Endodermal cell (in vitro differentiated cells): ENCODE results near the gene KCTD3. TPM values are rescaled to one million over a fixed set of nuclear protein-coding genes. Genes with fewer than 3 reads are reported as not detected.

Experiments
- DNase-seq: peaks from one replicate; pipeline ENCODE4 v3.0.0-alpha.2; 2017
- H3K27ac ChIP-seq: 2 replicates; pipeline ENCODE4 v1.5.1; 2013; ENCODE audit warnings: mild to moderate bottlenecking, low read depth, low read length, moderate library complexity
- H3K27me3 ChIP-seq: 2 replicates; pipeline ENCODE4 v1.6.1; 2013; ENCODE audit warnings: mild to moderate bottlenecking, low read length, moderate library complexity; ENCODE audit not compliant: insufficient read depth, control insufficient read depth, poor library complexity, severe bottlenecking
- H3K36me3 ChIP-seq: 2 replicates; pipeline ENCODE4 v1.7.0; 2013; ENCODE audit warnings: mild to moderate bottlenecking, low read length, moderate library complexity; ENCODE audit not compliant: control insufficient read depth, insufficient read depth
- H3K4me1 ChIP-seq: one replicate; pipeline ENCODE4 v1.7.0; 2013; ENCODE audit warnings: low read length; ENCODE audit not compliant: control insufficient read depth, insufficient read depth
- H3K4me3 ChIP-seq: 2 replicates; pipeline ENCODE4 v1.5.1; 2013; ENCODE audit warnings: mild to moderate bottlenecking, low read length, moderate library complexity
- H3K9ac ChIP-seq: 2 replicates; pipeline ENCODE4 v1.6.1; 2013; ENCODE audit warnings: mild to moderate bottlenecking, low read length, moderate library complexity; ENCODE audit not compliant: poor library complexity, severe bottlenecking; ENCODE audit errors: extremely low read depth
- H3K9me3 ChIP-seq: 2 replicates; pipeline ENCODE4 v1.6.1; 2013; ENCODE audit warnings: mild to moderate bottlenecking, low read length, moderate library complexity; ENCODE audit not compliant: control insufficient read depth
- H3K27ac Mint-ChIP-seq: 2 replicates; pipeline ENCODE4 v1.8.0; 2020; ENCODE audit warnings: mixed read lengths
- H3K27me3 Mint-ChIP-seq: 2 replicates; pipeline ENCODE4 v1.8.0; 2021; ENCODE audit warnings: mild to moderate bottlenecking, mixed read lengths; ENCODE audit not compliant: insufficient read depth
- H3K36me3 Mint-ChIP-seq: 2 replicates; pipeline ENCODE4 v1.8.0; 2020; ENCODE audit warnings: low read depth, mixed read lengths
- H3K4me1 Mint-ChIP-seq: 2 replicates; pipeline ENCODE4 v1.8.0; 2020; ENCODE audit warnings: mixed read lengths
- H3K4me3 Mint-ChIP-seq: 2 replicates; pipeline ENCODE4 v1.8.0; 2020; ENCODE audit warnings: mild to moderate bottlenecking, moderate library complexity, mixed read lengths
- H3K9me3 Mint-ChIP-seq: 2 replicates; pipeline ENCODE4 v1.8.0; 2020; ENCODE audit warnings: mild to moderate bottlenecking, mixed read lengths
- CTCF ChIP-seq: fragments of 200-600 bp; sonication (generic); conservative IDR thresholded peaks from 2 replicates; pipeline ENCODE4 v1.5.0; 2021; ENCODE audit warnings: antibody characterized with exemption, mild to moderate bottlenecking
- WGBS, 2 experiments: methylation state at CpG; one replicate each; pipeline versions ENCODE4 v1.1.5 to v1.1.7; 2013; ENCODE audit warnings: missing lambda C conversion rate in 2 of 2, mixed read lengths in 1 of 2; ENCODE audit not compliant: insufficient coverage in 1 of 2, insufficient read length in 1 of 2; 5-methylcytosine and 5-hydroxymethylcytosine counted together
- total RNA-seq, 2 donors: library from RNA; stranded (reverse); fragmentation: NEBNext Ultra II Directional in 1 of 2; extraction: Animal tissue kit (Norgen Biotek cat#: 25700) in 1 of 2; gene quantifications; 2 replicates in 1 of 2; 3 replicates in 1 of 2; pipeline ENCODE4 v1.2.1, GENCODE V29; 2021

KCTD3 gene
- total RNA-seq, 2 donors from 2014 or later, result 42.2 to 46.5 TPM

- no peak overlapping the region for H3K27ac ChIP-seq
- no peaks in the 10 kb centered on the region for H3K27me3 ChIP-seq
- H3K27ac Mint-ChIP-seq, result no peak overlapping the region
- WGBS, 2 experiments, result 85 to 90% methylated on average over 2 to 4 of the region's 4 CpGs
- no peak for DNase-seq
- peaks cover 33% of the 10 kb centered on the region for H3K36me3 Mint-ChIP-seq
- no peak overlapping the region for H3K4me3 Mint-ChIP-seq
- peaks cover 8% of the 10 kb centered on the region for H3K9me3 ChIP-seq
- H3K36me3 ChIP-seq, result peaks cover 69% of the 10 kb centered on the region
- no peaks in the 10 kb centered on the region for H3K27me3 Mint-ChIP-seq
- peaks cover 6% of the 10 kb centered on the region for H3K4me1 Mint-ChIP-seq
- no peaks in the 10 kb centered on the region for H3K4me1 ChIP-seq
- H3K4me3 ChIP-seq, result no peak overlapping the region
- H3K9me3 Mint-ChIP-seq, result peaks cover 8% of the 10 kb centered on the region
- H3K9ac ChIP-seq, result no peak overlapping the region
- no peak for TF ChIP-seq CTCF
Observed at GRCh38 chr1:215608646-215609045, 41.5 kb downstream of the KCTD3 start.

GRCh38 chr1:215612391-215612790, 45.3 kb downstream of the KCTD3 start:
- Histone ChIP-seq H3K27me3 (no peaks in the 10 kb centered on the region), H3K36me3 (peaks cover 71% of the 10 kb centered on the region), H3K4me1 (no peaks in the 10 kb centered on the region), H3K9me3 (peaks cover 9% of the 10 kb centered on the region), H3K9ac (no peak overlapping the region), H3K4me3 (no peak overlapping the region), H3K27ac (no peak overlapping the region)
- H3K36me3 Mint-ChIP-seq, result peaks cover 54% of the 10 kb centered on the region
- 97 to 100% methylated on average over 1 to 3 of the region's 3 CpGs for WGBS, 2 experiments
- H3K27ac Mint-ChIP-seq, result no peak overlapping the region
- H3K4me3 Mint-ChIP-seq, result no peak overlapping the region
- H3K9me3 Mint-ChIP-seq, result peaks cover 9% of the 10 kb centered on the region
- TF ChIP-seq CTCF, result no peak
- H3K27me3 Mint-ChIP-seq, result no peaks in the 10 kb centered on the region
- peaks cover 7% of the 10 kb centered on the region for H3K4me1 Mint-ChIP-seq
- no peak for DNase-seq

GRCh38 chr1:215617979-215618378, 50.9 kb downstream of the KCTD3 start:
- Histone ChIP-seq H3K27ac (no peak overlapping the region), H3K27me3 (no peaks in the 10 kb centered on the region), H3K4me3 (no peak overlapping the region), H3K4me1 (no peaks in the 10 kb centered on the region), H3K9me3 (peaks cover 8% of the 10 kb centered on the region), H3K36me3 (peaks cover 71% of the 10 kb centered on the region), H3K9ac (no peak overlapping the region)
- H3K27ac Mint-ChIP-seq, result peak overlapping the region; percentile 26
- no peak overlapping the region for H3K4me3 Mint-ChIP-seq
- peaks cover 59% of the 10 kb centered on the region for H3K36me3 Mint-ChIP-seq
- peaks cover 7% of the 10 kb centered on the region for H3K4me1 Mint-ChIP-seq
- peaks cover 8% of the 10 kb centered on the region for H3K9me3 Mint-ChIP-seq
- H3K27me3 Mint-ChIP-seq, result no peaks in the 10 kb centered on the region
- no peak for DNase-seq
- TF ChIP-seq CTCF, result no peak
- WGBS, 2 experiments, result no CpG with 5 or more reads among the region's 1 CpG
